Loucy (cell line): ENCODE measurements around the gene TNFRSF11A.

Experiments used
- H2AFZ ChIP-seq: fragments of 200-600 bp; sonication (generic); 2 replicates; pipeline ENCODE4 v1.6.0; 2016; ENCODE audit warnings: antibody characterized with exemption, mild to moderate bottlenecking, low read length, moderate library complexity
- H3F3A ChIP-seq: fragments of 200-600 bp; 2 replicates; pipeline ENCODE4 v1.6.0; 2016; ENCODE audit warnings: antibody characterized with exemption, low read depth, mild to moderate bottlenecking
- H3K27me3 ChIP-seq: fragments of 200-600 bp; sonication (generic); 2 replicates; pipeline ENCODE4 v1.6.1; 2014; ENCODE audit warnings: low read length, mild to moderate bottlenecking; ENCODE audit not compliant: insufficient read depth, poor library complexity, severe bottlenecking
- H3K36me3 ChIP-seq: fragments of 200-600 bp; sonication (generic); 2 replicates; pipeline ENCODE4 v1.6.1; 2016; ENCODE audit warnings: low read length; ENCODE audit not compliant: insufficient read depth
- H3K4me1 ChIP-seq: fragments of 200-600 bp; sonication (generic); 2 replicates; pipeline ENCODE4 v1.5.1; 2014; ENCODE audit warnings: low read length, mild to moderate bottlenecking; ENCODE audit not compliant: insufficient read depth, poor library complexity, severe bottlenecking
- H3K4me2 ChIP-seq: fragments of 200-600 bp; sonication (generic); 2 replicates; pipeline ENCODE4 v1.6.0; 2014; ENCODE audit warnings: antibody characterized with exemption, low read length, low read depth, mild to moderate bottlenecking; ENCODE audit not compliant: poor library complexity, severe bottlenecking
- H3K4me3 ChIP-seq: fragments of 200-600 bp; sonication (generic); 2 replicates; pipeline ENCODE4 v1.5.1; 2014; ENCODE audit warnings: low read length, mild to moderate bottlenecking, mixed read lengths; ENCODE audit not compliant: poor library complexity, severe bottlenecking
- H3K79me2 ChIP-seq: fragments of 200-600 bp; sonication (generic); 2 replicates; pipeline ENCODE4 v1.6.1; 2014; ENCODE audit warnings: low read length; ENCODE audit not compliant: insufficient read depth
- H3K9ac ChIP-seq: fragments of 200-600 bp; sonication (generic); 2 replicates; pipeline ENCODE4 v1.6.0; 2014; ENCODE audit warnings: mild to moderate bottlenecking, low read depth, low read length, moderate library complexity; ENCODE audit not compliant: poor library complexity, severe bottlenecking
- H3K9me2 ChIP-seq: fragments of 200-600 bp; sonication (generic); replicated peaks from 2 replicates; pipeline ENCODE4 v1.6.1; 2016; ENCODE audit warnings: low read depth, low read length, mixed read lengths
- H3K9me3 ChIP-seq: fragments of 200-600 bp; sonication (generic); 2 replicates; pipeline ENCODE4 v1.6.1; 2014; ENCODE audit warnings: mild to moderate bottlenecking, antibody characterized with exemption, low read length, low read depth; ENCODE audit not compliant: insufficient read depth
- H4K20me1 ChIP-seq: fragments of 200-600 bp; sonication (generic); 2 replicates; pipeline ENCODE4 v1.6.0; 2014; ENCODE audit warnings: antibody characterized with exemption, low read length, mild to moderate bottlenecking; ENCODE audit not compliant: insufficient read depth, poor library complexity, severe bottlenecking
- EZH2phosphoT487 ChIP-seq: fragments of 200-600 bp; IDR thresholded peaks from 2 replicates; pipeline ENCODE4 v1.6.1; 2018; ENCODE audit warnings: antibody characterized with exemption, mild to moderate bottlenecking, moderate library complexity, borderline replicate concordance
- TF ChIP-seq, protein P1 (sequence below): fragments of 200-600 bp; sonication (generic); conservative IDR thresholded peaks from 2 replicates; pipeline ENCODE4 v1.5.1; 2014; ENCODE audit warnings: mild to moderate bottlenecking, antibody characterized with exemption, low read length

TNFRSF11A gene

GRCh38 chr18:62332964-62333695 is 8.0 kb downstream of the TNFRSF11A start:
- no peaks in the 10 kb centered on the region for H3K79me2 ChIP-seq
- no peaks in the 10 kb centered on the region for H4K20me1 ChIP-seq
- H3K4me1 ChIP-seq = peaks cover 32% of the 10 kb centered on the region
- no peaks in the 10 kb centered on the region for H3F3A ChIP-seq
- H2AFZ ChIP-seq = no peak overlapping the region
- no peak overlapping the region for H3K4me2 ChIP-seq
- no peaks in the 10 kb centered on the region for H3K9me2 ChIP-seq
- H3K36me3 ChIP-seq = no peaks in the 10 kb centered on the region
- H3K9me3 ChIP-seq = no peaks in the 10 kb centered on the region
- no peaks in the 10 kb centered on the region for H3K27me3 ChIP-seq
- H3K9ac ChIP-seq = no peak overlapping the region
- H3K4me3 ChIP-seq = no peak overlapping the region
- TF ChIP-seq EZH2phosphoT487 = no peak
- TF ChIP-seq, protein P1, sequence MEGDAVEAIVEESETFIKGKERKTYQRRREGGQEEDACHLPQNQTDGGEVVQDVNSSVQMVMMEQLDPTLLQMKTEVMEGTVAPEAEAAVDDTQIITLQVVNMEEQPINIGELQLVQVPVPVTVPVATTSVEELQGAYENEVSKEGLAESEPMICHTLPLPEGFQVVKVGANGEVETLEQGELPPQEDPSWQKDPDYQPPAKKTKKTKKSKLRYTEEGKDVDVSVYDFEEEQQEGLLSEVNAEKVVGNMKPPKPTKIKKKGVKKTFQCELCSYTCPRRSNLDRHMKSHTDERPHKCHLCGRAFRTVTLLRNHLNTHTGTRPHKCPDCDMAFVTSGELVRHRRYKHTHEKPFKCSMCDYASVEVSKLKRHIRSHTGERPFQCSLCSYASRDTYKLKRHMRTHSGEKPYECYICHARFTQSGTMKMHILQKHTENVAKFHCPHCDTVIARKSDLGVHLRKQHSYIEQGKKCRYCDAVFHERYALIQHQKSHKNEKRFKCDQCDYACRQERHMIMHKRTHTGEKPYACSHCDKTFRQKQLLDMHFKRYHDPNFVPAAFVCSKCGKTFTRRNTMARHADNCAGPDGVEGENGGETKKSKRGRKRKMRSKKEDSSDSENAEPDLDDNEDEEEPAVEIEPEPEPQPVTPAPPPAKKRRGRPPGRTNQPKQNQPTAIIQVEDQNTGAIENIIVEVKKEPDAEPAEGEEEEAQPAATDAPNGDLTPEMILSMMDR = no peak

- Histone ChIP-seq H3K4me1 (peaks cover 22% of the 10 kb centered on the region), H3K4me3 (no peak overlapping the region), H3K9ac (no peak overlapping the region), H3K79me2 (no peaks in the 10 kb centered on the region), H3K9me3 (no peaks in the 10 kb centered on the region), H2AFZ (no peak overlapping the region), H3F3A (no peaks in the 10 kb centered on the region), H3K27me3 (no peaks in the 10 kb centered on the region), H3K4me2 (no peak overlapping the region), H3K9me2 (no peaks in the 10 kb centered on the region), H4K20me1 (no peaks in the 10 kb centered on the region), H3K36me3 (no peaks in the 10 kb centered on the region)
- no peak for TF ChIP-seq EZH2phosphoT487
- TF ChIP-seq, protein P1 = no peak
Observed at GRCh38 chr18:62334120-62334519, 9.0 kb downstream of the TNFRSF11A start.

- Histone ChIP-seq H3K79me2 (no peaks in the 10 kb centered on the region), H3K4me2 (no peak overlapping the region), H3K9ac (no peak overlapping the region), H3K9me2 (no peaks in the 10 kb centered on the region), H3K4me3 (no peak overlapping the region), H3F3A (no peaks in the 10 kb centered on the region), H3K36me3 (no peaks in the 10 kb centered on the region), H4K20me1 (no peaks in the 10 kb centered on the region), H2AFZ (no peak overlapping the region), H3K9me3 (no peaks in the 10 kb centered on the region), H3K4me1 (peaks cover 12% of the 10 kb centered on the region), H3K27me3 (no peaks in the 10 kb centered on the region)
- TF ChIP-seq EZH2phosphoT487 = no peak
- TF ChIP-seq, protein P1 = no peak
Observed at GRCh38 chr18:62335494-62335893, 10.4 kb downstream of the TNFRSF11A start.
